A673 (cell line): ENCODE results near the gene HPCA. TPM values are rescaled to one million over a fixed set of nuclear protein-coding genes. Genes with fewer than 3 reads are reported as not detected.

Experiments used
- BruUV-seq: library from RNA; stranded (reverse); fragments of 400-500 nt; replicated peaks from 2 replicates; lab custom pipeline; 2021; lab: Mats Ljungman, UMichigan
- CTCF ChIA-PET: fragments of 300-600 bp; sonication (Branson Sonifier 250); formaldehyde crosslinking; loops from one replicate; lab custom pipeline; 2022; ENCODE audit warnings: antibody characterized with exemption; lab: Charles Lee
- POLR2A ChIA-PET: fragments of 300-600 bp; sonication (Branson Sonifier 250); formaldehyde crosslinking; loops from one replicate; lab custom pipeline; 2022; ENCODE audit warnings: antibody characterized with exemption; ENCODE audit not compliant: low non-redundant PET; lab: Charles Lee
- DNase-seq: peaks from one replicate; pipeline ENCODE4 v3.0.0-alpha.2; 2015; ENCODE audit warnings: low spot score
- H3K27ac ChIP-seq: fragments of 200-600 bp; sonication (generic); 2 replicates; pipeline ENCODE4 v1.5.1; 2016; ENCODE audit warnings: mixed run types, low read depth, mild to moderate bottlenecking, mixed read lengths, antibody characterized with exemption, low read length; ENCODE audit not compliant: poor library complexity, severe bottlenecking
- H3K27me3 ChIP-seq: fragments of 200-600 bp; sonication (generic); replicated peaks from 2 replicates; pipeline ENCODE4 v1.6.1; 2017; ENCODE audit warnings: mixed run types, low read depth, mild to moderate bottlenecking, mixed read lengths, antibody characterized with exemption, low read length; ENCODE audit not compliant: insufficient read depth, poor library complexity
- H3K36me3 ChIP-seq: fragments of 200-600 bp; sonication (generic); 2 replicates; pipeline ENCODE4 v1.6.1; 2016; ENCODE audit warnings: mixed run types, mild to moderate bottlenecking, mixed read lengths, antibody characterized with exemption, low read length; ENCODE audit not compliant: insufficient read depth, poor library complexity, severe bottlenecking
- H3K4me1 ChIP-seq: fragments of 200-600 bp; sonication (generic); 2 replicates; pipeline ENCODE4 v1.6.1; 2017; ENCODE audit warnings: mixed run types, mild to moderate bottlenecking, mixed read lengths, antibody characterized with exemption, low read length; ENCODE audit not compliant: insufficient read depth, poor library complexity, severe bottlenecking
- H3K4me3 ChIP-seq: fragments of 200-600 bp; sonication (generic); 2 replicates; pipeline ENCODE4 v1.5.1; 2016; ENCODE audit warnings: low read depth, mixed run types, mild to moderate bottlenecking, mixed read lengths, low read length; ENCODE audit not compliant: poor library complexity, severe bottlenecking
- H3K9me3 ChIP-seq: fragments of 200-600 bp; sonication (generic); 2 replicates; pipeline ENCODE4 v1.6.1; 2016; ENCODE audit warnings: mixed run types, low read depth, mild to moderate bottlenecking, mixed read lengths, antibody characterized with exemption, low read length; ENCODE audit not compliant: poor library complexity, severe bottlenecking
- CTCF ChIP-seq: fragments of 300-800, 200-600 bp; sonication (generic); conservative IDR thresholded peaks from 2 replicates; pipeline ENCODE4 v1.5.1; 2017; ENCODE audit warnings: low read depth, mild to moderate bottlenecking, antibody characterized with exemption, low read length, moderate library complexity, mixed read lengths
- EZH2 ChIP-seq: fragments of 200-600 bp; sonication (generic); IDR thresholded peaks from 2 replicates; pipeline ENCODE4 v1.6.1; 2017; ENCODE audit warnings: borderline replicate concordance, low read depth, mild to moderate bottlenecking, mixed read lengths, antibody characterized with exemption, low read length; ENCODE audit not compliant: poor library complexity, severe bottlenecking
- intact Hi-C: fragments of 100-400 bp; cut with micrococcal nuclease; formaldehyde crosslinking; loops from one replicate; pipeline ENCODE4 v1.10.0; 2022; ENCODE audit not compliant: unreplicated experiment
- total RNA-seq: library from RNA; stranded (reverse); gene quantifications from 2 replicates; pipeline ENCODE4 v1.2.3, GENCODE V29; 2021

The HPCA gene
- total RNA-seq, 1 experiment from 2014 or later: 0.69 TPM

GRCh38 chr1:32863881-32864245, 22.4 kb upstream of the HPCA start:
- BruUV-seq: no TSS peak
- H3K4me1 ChIP-seq: no peaks in the 10 kb centered on the region
- ChIA-PET POLR2A (no interaction called here), CTCF (no interaction called here)
- H3K4me3 ChIP-seq: no peak overlapping the region
- no peaks in the 10 kb centered on the region for H3K27me3 ChIP-seq
- no peak for TF ChIP-seq EZH2
- TF ChIP-seq CTCF: no peak
- H3K36me3 ChIP-seq: peaks cover 8% of the 10 kb centered on the region
- H3K27ac ChIP-seq: no peak overlapping the region
- intact Hi-C loops: no loop called here
- DNase-seq: no peak
- no peaks in the 10 kb centered on the region for H3K9me3 ChIP-seq

- ChIA-PET POLR2A (no interaction called here), CTCF (no interaction called here)
- Histone ChIP-seq H3K36me3 (peaks cover 8% of the 10 kb centered on the region), H3K27me3 (no peaks in the 10 kb centered on the region), H3K27ac (no peak overlapping the region), H3K4me3 (no peak overlapping the region), H3K9me3 (no peaks in the 10 kb centered on the region), H3K4me1 (no peaks in the 10 kb centered on the region)
- no peak for TF ChIP-seq EZH2
- no peak for DNase-seq
- intact Hi-C loops: no loop called here
- BruUV-seq: no TSS peak
Observed at GRCh38 chr1:32864375-32865019, 21.8 kb upstream of the HPCA start.

- Histone ChIP-seq H3K9me3 (no peaks in the 10 kb centered on the region), H3K4me1 (no peaks in the 10 kb centered on the region), H3K27me3 (no peaks in the 10 kb centered on the region), H3K27ac (no peak overlapping the region), H3K36me3 (peaks cover 8% of the 10 kb centered on the region), H3K4me3 (no peak overlapping the region)
- ChIA-PET POLR2A (no interaction called here), CTCF (no interaction called here)
- no peak for DNase-seq
- no TSS peak for BruUV-seq
- TF ChIP-seq EZH2 (no peak), CTCF (no peak)
- intact Hi-C loops: no loop called here
Observed at GRCh38 chr1:32865639-32866405, 20.5 kb upstream of the HPCA start.
